Renal cortex interstitium (tissue), 11 donors: ENCODE measurements around the gene CAST. TPM values are rescaled to one million over a fixed set of nuclear protein-coding genes. Genes with fewer than 3 reads are reported as not detected.

Source experiments
- DNase-seq, 11 donors: peaks; one replicate each; pipeline ENCODE4 v3.0.0-alpha.2; 2013; ENCODE audit warnings: low read depth in 9 of 11, low spot score in 4 of 11; ENCODE audit errors: extremely low read depth in 1 of 11
- polyA plus RNA-seq, 3 donors: library from polyadenylated mRNA; unstranded; fragments of 120-200 nt; gene quantifications; one replicate each; pipeline ENCODE4 v1.2.1, GENCODE V29; 2013; ENCODE audit not compliant: insufficient read length in 3 of 3

Gene CAST
- polyA plus RNA-seq, 3 donors: 124 to 156 (median 136) TPM

DNA sequence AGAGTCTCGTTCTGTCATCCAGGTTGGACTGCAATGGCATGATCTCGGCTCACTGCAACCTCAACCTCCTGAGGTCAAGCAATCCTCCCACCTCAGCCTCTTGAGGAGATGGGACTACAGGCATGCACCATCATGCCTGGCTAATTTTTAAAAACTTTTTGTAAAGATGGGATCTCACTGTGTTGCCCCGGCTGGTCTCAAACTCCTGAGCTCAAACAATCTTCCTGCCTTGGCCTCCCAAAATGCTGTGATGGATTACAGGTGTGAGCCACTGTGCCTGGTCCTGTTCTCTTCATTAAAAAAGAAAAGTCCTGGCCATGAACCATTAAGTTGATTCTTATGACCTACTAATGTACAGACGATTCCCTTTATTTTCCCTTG, 90.8 kb downstream of the CAST start:
- DNase-seq: no peak

DNA sequence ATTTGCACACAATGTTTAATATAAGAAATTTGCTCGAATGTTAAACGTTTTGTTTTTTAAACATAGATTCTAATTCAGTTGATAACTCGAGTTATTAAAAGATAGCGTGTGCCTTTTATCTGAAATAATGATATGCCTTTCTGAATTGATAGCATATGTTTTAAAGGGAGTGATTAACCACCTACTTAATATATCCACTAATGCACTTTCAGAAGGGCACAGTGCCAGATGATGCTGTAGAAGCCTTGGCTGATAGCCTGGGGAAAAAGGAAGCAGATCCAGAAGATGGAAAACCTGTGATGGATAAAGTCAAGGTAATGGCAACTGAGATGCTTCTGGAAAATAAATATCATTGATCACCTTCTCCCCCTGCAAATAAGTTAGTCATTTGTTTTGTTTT, 91.7 kb downstream of the CAST start:
- DNase-seq: no peak

DNA sequence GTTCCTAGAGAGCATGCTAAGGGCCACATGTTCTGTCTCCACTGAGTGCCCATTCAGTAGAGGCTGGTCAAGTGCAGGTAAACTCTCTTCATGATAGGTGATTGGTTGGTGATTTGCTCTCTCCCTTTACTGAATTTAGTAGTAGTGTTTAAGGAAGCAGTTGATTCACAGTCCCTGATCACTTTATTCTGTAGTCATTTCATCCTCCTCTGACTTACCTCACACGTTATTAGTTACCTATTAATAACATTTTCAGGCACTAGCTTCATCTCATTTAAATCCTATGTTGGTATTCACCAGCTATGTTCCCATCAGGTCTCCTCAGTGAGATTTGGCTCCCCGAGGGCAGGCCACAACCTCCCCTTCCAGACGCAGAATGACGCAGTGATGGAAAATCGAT, 93.7 kb downstream of the CAST start:
- no peak for DNase-seq

DNA sequence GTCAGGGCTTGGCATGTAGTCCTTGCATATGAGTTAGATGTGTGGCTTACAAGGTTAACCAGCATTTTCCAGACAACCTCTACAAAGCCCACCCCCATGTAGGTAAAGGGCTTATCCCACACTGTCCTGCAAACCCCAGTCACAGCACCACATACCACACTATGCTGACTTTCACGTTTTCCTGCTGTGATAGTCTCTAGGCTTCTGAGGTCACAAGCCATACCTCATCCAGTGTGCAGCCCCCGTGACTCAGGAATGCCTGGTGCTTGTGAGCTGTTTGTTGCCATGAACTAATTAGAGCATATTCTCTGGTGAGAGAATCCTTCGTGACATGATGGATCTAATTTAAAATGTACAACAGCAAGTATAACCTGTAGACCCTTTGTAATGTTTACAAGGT, 94.8 kb downstream of the CAST start:
- no peak for DNase-seq

DNA sequence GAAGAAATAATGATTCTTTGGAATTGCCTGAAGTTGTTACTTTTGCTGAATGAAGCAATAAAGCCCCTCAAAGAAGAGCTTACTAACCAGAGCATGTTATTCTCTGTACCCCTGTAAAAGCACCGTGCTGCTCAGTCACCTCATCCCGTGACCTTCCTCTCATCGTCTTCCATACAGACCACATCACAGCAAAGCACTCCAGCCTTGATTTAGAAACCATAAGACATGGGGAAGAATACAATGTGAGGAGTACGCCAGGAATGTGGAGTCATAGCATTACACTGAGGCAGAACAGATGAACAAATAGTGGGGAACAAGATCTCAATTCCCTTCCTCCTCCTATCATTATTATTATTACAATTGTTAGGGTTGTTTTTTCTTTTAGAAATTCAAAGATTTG, 96.4 kb downstream of the CAST start:
- DNase-seq: no peak

DNA sequence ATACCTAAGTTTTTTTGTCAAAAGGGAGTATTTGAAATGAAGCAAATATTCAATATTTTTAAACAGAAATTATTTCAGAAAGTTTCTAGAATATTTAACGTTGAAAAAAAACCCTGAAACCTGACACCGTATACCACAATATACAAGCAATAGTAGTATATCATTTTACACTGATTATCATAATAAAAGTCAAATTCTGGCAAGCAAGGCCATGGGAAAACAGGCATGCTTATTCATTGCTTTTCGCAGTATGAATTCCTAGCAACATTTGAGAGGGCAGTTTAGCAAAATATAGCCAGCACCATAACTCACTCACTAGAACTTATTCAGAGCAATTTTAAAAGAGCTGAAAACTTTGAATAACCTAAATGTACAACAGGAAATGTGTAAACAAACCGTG, 99.4 kb downstream of the CAST start:
- no peak for DNase-seq

DNA sequence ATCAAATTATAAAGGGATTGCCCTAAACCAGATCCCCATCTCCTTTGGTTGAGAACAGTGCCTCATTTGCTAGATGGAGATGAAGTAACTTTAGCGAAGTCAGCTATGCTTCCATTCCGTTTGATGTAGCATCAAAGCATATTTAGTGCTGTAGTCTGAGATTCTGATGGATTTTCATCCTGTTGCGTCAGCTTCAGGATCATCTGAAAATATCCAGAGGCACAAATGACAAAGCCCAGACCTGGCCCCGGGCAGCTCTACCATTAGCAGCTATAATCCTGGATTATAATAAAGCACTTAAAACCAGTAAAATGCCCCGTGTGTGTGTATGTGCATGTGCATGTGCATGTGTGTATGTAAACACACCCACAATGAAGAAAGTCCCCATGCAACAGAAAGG, 100.8 kb downstream of the CAST start:
- DNase-seq: no peak

DNA sequence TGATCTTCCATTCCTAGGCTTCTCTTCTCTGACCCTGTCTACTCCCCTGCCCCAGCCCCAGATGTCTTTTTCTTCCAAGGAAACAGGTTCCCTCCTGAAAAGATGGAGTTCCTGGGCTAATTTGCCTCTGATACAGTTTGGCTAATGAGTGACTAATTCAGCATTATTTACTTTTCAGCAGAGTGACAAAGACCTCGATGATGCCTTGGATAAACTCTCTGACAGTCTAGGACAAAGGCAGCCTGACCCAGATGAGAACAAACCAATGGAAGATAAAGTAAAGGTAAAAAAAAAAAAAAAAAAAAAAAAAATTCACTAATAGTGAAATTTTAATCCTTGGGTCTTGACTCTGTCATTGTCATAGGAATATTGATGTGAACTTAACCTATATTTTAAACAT, 102.9 kb downstream of the CAST start:
- DNase-seq: no peak

DNA sequence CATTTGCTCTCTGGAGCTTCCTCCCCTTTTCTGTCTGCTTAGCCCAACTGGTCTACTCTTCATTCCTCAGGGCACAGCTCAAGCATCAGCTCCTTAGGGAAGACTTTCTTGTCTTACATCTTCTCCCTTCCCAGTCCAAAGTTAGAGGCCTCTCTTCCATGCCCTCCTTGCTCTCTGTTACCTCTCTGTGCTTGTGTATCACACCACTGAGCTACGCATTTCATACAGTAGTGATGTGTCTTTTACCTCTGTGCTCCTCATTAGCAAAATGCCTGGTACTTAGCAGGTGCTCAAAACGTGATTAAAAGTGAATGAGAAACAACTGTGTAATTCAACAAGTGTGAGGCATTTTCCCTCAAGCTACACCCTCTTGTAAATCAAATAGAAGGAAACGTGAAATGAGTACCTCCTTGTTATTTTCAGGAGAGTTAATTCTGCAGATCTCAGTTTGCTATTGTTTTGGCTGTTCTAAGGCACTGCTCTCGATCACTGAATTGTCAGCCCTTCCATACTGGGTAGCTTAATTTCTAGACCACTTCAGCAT, 106.6 kb downstream of the CAST start:
- no peak for DNase-seq

DNA sequence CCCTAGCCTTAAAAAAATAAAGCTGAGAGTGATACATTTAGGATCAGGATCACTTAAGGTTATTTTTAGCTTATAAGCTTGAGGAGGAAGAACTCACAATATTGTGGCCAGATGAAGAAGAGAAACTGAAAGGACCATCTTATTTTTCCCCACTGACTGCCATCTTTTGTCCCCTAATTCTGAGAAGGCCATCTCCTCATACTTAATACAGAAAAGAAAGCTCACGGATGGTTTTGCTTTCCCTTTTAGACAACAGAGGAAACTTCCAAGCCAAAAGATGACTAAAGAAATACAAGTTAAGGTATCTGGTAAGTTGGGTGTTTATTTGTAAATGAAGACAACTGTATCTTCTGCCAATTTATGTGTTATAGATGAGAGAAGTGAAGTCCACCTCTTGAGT, 109.2 kb downstream of the CAST start:
- DNase-seq: no peak

DNA sequence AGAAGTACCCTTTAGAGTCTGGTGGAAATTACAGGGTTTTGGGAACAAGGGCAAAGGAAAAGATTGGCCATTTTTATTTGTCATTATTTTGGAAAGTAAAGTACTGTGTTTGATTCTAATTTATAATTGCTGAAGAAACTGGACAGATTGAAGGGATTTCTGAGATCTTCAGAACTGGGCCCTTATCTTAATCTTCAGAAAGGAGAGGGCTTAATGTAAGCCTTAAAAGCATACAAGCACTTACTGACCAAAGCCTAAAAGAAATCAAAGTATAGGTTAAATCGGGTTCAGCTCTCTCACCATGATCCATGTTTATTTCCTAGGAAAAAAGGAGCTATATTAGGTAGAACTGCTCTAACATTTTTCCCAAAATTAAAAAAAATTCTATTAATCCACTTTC, 109.9 kb downstream of the CAST start:
- no peak for DNase-seq

DNA sequence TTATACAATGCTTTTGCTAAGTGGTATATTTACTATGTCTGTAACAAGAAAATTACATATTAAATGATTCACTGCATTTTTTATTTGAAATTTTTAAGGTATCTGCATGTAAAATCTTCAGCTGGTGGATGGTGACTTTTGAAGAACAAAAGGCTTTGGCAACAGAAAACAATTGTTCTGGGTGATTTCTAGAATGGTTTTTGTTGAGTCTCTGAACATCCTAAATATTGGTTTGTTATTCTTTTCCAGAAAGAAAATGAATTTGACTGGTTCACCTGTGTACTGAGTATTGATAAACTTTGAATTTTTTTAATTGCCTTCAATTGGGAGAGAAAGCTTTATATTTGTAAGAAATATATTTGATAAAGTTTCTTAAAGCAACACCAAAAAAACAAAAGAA, 110.4 kb downstream of the CAST start:
- DNase-seq: no peak

DNA sequence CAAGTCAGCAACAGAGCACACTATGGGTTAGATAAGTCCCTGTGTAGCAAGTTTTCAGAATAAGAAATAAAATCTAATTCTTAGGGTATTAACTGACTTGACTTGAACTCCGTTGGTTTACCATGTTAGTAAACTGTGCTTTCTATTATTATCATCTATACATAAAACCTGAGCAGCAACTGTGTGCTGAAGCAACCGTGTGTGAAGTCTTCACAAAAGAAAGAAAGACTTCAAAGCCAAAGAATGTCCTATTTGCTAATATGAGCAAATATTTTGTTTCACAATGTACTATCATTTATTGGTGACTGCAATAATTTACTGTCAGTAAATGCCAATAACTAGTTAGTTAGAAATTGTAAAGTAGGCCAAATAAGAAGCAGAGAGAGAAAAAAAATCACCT, 112.9 kb downstream of the CAST start:
- DNase-seq: no peak

DNA sequence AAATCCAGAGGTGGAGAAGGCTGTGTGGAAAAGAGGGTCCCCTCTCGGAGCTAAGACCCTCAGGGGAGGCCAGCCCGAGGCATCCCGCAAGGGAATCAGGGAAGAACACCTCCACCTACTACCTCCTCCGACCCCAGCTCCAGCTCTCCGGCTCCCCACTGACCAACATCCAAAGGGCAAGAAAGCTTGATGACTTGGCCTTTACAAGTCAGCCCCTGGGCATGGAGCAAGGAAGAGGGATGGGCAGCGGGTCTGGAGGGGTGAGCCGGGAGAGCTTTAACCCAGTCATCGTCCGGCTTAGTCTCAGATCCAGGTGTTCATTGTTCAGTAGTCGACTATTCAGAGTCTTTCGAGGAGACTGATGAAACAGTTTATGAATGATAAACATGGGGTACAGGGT, 113.5 kb downstream of the CAST start:
- DNase-seq: no peak

DNA sequence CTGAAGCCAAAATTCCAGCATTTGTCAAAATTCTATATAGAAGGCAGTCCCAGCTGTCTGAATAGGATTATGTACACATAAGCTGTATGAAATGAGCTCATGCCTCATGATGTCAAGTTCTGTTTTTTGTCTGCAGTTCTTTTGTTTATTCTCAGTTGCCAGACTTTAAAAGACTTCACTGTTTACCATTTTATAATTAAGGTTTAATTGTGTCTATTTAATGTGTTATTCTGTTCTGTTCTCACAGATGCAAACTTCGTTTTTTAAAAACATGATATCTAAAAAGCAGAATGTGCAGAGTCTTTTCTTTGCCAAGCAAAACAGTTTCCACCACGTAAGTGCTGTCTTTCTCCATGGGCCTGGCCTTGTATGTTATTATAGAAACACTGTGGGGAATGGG, 114.4 kb downstream of the CAST start:
- DNase-seq: no peak

DNA sequence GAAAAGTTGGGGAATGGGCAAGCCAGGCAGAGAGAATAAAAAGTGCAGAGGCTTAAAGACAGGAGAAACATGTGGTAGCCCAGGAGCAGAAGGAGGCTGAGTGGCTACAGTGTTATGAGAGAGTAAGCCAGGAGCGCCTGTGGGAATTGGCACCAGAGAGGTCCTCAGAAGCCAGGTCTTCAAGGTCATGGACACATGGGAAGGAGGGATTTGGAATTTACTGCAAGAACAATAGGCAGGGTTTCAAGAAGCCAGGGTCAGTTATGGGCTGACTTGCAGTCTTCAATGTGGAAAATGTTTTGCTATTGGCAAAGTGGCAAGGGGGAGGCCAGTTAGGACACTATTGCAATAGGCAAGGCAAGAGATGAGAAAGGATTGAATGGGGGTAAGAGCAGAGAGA, 116.2 kb downstream of the CAST start:
- DNase-seq: no peak

DNA sequence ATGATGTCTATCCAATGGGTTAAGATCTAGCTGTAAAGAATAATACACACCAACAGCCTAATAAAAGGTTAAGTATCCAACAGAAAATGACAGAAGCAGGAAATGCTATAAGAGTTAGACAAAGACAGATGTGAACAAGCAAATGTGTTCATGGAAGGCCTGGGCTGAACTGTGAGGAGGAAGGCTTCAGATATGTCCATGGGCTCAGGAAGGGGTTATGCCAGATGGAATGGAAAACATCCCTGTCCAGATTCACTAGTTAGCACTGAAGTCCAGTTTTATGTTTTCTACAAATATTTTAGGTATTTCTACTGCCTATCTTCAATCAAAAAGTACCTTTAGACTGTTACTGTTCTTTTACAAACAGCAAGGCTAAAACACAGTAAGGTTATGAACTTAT, 118.5 kb downstream of the CAST start:
- no peak for DNase-seq

DNA sequence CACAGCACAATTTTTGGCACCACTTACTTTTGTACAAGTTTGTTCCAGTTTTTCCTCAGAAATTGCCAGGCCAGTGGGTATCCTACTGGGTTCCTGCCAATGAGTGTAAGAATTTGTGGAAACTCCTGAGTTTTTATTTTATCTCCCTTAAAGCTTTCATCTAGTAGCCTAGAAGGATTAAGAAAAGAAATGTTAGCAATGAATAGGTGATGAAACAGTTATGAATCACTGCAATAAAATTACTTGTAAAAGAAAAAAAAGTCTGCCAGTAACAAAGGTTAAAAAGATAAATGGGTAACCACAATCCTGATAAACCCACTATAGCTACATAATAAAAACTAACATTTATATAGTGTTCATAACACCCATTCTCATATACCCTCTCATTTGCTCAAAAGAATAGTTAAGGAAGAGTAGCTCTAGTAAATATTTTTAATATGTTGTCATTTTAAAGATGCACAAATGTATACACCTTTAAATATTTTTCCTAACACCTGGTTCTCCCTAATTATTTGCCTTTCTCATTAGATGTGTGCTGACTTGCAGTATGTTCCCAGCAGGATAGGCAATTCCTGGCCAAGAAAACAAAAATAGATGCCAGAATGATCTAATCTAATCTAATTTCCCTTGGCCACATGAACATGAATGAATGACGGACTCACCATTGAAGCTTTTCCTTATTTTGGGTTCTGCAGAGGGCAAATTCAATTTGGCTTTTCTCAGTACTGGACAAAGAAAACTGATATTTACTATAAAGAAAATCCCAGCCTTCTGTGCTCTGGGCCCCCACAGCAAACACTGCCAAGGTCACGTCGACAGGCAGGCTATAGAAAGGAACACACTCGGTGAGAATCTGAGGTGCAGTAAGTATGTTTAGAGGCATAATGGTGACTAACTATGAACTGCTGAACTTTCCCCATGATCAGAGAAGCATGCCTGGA, 119.1 kb downstream of the CAST start:
- DNase-seq: no peak

DNA sequence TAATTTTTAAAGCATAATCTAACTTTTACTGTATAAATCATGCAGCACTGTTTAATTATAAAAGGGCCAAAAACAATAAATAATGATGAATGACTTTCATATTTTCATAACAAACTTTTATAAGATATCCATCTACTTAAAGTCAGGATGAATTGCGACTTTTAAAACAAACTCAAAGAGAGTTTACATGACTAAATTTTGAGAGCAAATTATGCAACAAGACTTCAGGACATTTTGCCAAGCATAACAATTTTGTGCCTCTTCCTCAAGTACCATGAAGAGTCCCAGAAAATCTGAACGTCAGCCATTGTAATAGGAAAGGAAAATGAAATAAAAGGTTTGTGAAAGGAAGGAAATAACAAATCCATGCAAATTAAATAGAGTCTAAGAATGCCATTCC, 121.2 kb downstream of the CAST start:
- DNase-seq: no peak

DNA sequence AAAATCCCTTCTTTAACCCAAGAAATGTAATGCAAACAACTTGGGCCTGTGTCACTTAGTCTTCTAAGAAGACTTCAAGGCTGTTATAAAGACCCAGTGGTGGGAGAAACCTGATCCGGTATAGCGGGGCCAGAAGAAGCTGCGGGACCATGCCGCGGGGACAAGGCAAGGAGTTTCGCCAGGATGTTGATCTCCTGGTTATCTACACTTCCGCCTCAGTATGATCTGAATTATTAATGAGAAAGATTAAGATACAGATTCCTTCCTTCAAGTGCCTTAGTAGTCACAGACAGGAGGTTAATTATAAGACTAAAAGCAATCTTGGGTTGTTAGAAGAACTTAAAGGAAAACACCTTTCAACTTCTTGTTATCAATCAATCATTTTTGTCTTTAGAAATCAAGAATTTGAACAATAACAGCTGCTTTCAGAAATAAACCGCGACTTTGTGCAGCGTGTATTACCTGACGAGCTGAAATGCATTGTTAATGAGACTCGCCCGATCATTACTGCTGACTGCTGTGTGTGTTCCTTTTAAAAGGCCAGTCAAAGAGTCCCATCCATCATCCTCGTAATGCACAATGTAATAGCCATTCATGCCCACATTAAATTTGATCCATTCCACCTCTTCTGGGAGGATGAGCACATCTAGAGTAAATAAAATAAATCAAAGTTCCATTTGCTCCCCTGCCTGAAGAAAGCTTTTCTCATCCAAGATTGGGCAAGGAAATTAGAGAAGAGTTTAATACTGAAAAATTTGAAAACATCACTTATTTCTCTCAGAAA, 123.3 kb downstream of the CAST start:
- DNase-seq: peak in 1 of 11 donors; percentile 5
